Activated CD4-positive, alpha-beta memory T cell treated with anti-CD3 and anti-CD28 coated beads for 36 hours (primary cell): ENCODE results near the gene ATP2A3. TPM values are rescaled to one million over a fixed set of nuclear protein-coding genes. Genes with fewer than 3 reads are reported as not detected.
A peak's percentile ranks its signal among the peaks of the same experiment; 100 is the strongest.

Source experiments
- CTCF ChIA-PET: fragments of 350-600 bp; sonication (Branson Sonifier 250); formaldehyde crosslinking; loops from one replicate; lab custom pipeline; 2021; ENCODE audit warnings: antibody characterized with exemption, inconsistent platforms; lab: Charles Lee
- POLR2A ChIA-PET: fragments of 350-600 bp; sonication (Branson Sonifier 250); formaldehyde crosslinking; loops from one replicate; lab custom pipeline; 2021; ENCODE audit warnings: antibody characterized with exemption; lab: Charles Lee
- DNase-seq: peaks from one replicate; pipeline ENCODE4 v3.0.0-alpha.2; 2020
- H3K27ac Mint-ChIP-seq: one replicate; pipeline ENCODE4 v1.8.0; 2021; ENCODE audit warnings: mixed read lengths
- H3K27me3 Mint-ChIP-seq: one replicate; pipeline ENCODE4 v1.8.0; 2021; ENCODE audit warnings: mixed read lengths
- H3K36me3 Mint-ChIP-seq: one replicate; pipeline ENCODE4 v1.8.0; 2021; ENCODE audit warnings: mixed read lengths
- H3K4me1 Mint-ChIP-seq: one replicate; pipeline ENCODE4 v1.8.0; 2021; ENCODE audit warnings: low read depth, mixed read lengths
- H3K4me3 Mint-ChIP-seq: one replicate; pipeline ENCODE4 v1.8.0; 2021; ENCODE audit warnings: mild to moderate bottlenecking, mixed read lengths
- H3K9me3 Mint-ChIP-seq: one replicate; pipeline ENCODE4 v1.8.0; 2021; ENCODE audit warnings: mixed read lengths
- intact Hi-C: fragments of 100-400 bp; cut with micrococcal nuclease; formaldehyde crosslinking; loops from one replicate; pipeline ENCODE4 v1.15.1; 2023
- total RNA-seq, 2 experiments: library from RNA; stranded (reverse); gene quantifications; one replicate each; pipeline ENCODE4 v1.2.3, GENCODE V29; 2021

The ATP2A3 gene
- total RNA-seq, 2 experiments from 2014 or later, result 107 to 108 TPM

DNA sequence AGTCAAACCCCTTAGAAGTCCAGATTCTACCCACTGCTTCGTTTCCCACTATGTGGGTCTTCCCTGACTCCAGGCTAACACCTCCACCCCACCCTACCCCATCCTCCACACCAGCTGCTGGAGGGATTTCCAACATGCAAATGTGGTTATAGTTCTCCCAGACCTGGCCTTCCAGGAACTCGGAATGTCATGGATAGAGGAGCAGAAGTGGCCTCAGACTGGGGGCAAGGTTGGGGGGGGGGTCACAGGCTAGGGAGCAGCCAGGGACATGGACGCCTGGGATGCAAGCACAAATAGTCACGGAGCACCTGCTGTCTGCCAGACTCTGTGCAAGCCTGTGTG is 73.4 kb downstream of the ATP2A3 start:
- ChIA-PET POLR2A (no interaction called here), CTCF (interaction anchor here (1.5 to 2.1 kb wide), 2 partner anchors 45 to 47 kb away, joined by 3 to 10 read pairs; partner anchors contain the start of gene NCBP3)
- DNase-seq, result no peak
- intact Hi-C loops, result no loop called here
- H3K27me3 Mint-ChIP-seq, result no peaks in the 10 kb centered on the region
- no peak overlapping the region for H3K27ac Mint-ChIP-seq
- no peak overlapping the region for H3K4me3 Mint-ChIP-seq
- H3K9me3 Mint-ChIP-seq, result no peaks in the 10 kb centered on the region
- H3K4me1 Mint-ChIP-seq, result peaks cover 44% of the 10 kb centered on the region
- H3K36me3 Mint-ChIP-seq, result no peaks in the 10 kb centered on the region

DNA sequence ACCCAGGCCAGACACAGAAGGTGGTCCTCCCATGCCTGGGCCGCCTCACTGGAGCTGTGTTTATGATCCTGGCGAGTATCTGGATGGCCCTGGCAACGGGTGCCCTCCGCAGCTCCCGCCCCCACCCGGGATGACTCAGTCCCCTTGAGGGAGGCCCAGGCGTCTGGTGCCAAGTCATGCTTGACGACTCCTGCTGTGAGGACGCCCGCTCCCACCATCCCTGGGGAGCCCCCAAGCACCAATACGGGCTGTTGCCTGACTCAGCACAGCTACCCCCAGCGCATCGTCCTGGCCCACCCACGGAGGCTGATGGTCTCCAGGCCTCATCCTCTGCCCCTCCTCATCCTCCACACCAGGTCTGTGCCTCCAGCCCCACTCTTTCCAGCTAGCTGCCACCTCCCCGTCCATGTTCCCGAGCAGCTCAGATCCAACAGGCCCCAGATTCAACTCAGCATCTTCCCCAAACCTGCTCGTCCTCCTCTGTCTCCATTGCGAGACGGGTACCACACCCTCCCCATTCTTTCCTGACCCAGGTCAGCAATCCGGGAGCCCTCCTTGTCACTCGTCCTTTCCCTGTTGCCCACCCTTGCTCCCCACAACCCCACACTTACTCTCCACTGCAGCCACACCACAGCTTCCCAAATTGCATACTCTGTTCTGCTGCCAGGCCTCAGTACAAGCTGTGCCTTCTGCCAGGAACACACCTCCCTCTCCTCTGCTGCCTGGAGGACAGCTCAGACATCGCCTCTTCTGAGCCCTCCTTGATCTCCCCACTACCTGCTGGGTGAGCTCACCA is 74.0 kb downstream of the ATP2A3 start:
- H3K4me3 Mint-ChIP-seq, result no peak overlapping the region
- peaks cover 44% of the 10 kb centered on the region for H3K4me1 Mint-ChIP-seq
- DNase-seq, result peak; percentile 43
- no peak overlapping the region for H3K27ac Mint-ChIP-seq
- ChIA-PET POLR2A (no interaction called here), CTCF (interaction anchor here (1.2 to 2.1 kb wide), 3 partner anchors 27 to 46 kb away, joined by 3 to 10 read pairs (median 5); partner anchors contain the start of gene NCBP3)
- intact Hi-C loops, result no loop called here
- no peaks in the 10 kb centered on the region for H3K36me3 Mint-ChIP-seq
- H3K27me3 Mint-ChIP-seq, result no peaks in the 10 kb centered on the region
- H3K9me3 Mint-ChIP-seq, result no peaks in the 10 kb centered on the region

DNA sequence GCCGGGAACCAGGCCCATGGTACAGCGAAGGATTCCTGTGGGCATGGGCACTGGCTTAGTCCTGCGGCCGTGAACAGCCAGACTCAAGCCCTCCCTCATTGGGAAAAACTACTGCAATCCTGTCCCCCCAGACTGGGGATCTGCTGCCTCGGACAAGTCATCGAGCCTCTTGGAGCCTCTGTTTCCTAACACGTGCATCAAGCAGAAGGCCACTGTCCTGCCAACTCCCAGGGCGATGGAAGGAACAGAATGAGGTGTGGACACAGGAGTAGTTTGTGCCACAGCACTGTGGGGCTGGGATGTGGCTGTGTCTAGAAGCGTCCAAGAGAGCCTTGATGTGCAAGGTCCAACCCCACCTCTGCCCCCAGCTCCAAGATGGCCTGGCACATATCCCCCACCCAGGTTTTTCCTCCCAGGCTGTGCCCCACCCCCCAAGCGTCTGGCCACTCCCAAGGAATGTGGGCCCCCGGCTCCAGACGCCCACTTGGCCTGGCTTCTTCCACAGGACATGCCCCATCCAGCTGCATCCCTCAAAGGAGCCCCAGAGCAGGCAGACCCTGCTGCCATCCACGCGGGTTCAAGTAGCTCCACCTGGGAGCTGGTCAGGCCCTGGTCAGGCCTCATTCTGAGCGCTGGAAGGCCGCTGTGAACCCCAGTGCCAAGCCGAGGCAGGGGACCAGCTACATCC is 74.8 kb downstream of the ATP2A3 start:
- peaks cover 44% of the 10 kb centered on the region for H3K4me1 Mint-ChIP-seq
- CTCF ChIA-PET, result interaction anchor here (1.2 to 2.1 kb wide), 3 partner anchors 26 to 46 kb away, joined by 3 to 10 read pairs (median 5); partner anchors contain the start of gene NCBP3
- H3K4me3 Mint-ChIP-seq, result no peak overlapping the region
- DNase-seq, result no peak
- POLR2A ChIA-PET, result no interaction called here
- no peaks in the 10 kb centered on the region for H3K27me3 Mint-ChIP-seq
- no peak overlapping the region for H3K27ac Mint-ChIP-seq
- no peaks in the 10 kb centered on the region for H3K9me3 Mint-ChIP-seq
- intact Hi-C loops, result no loop called here
- H3K36me3 Mint-ChIP-seq, result no peaks in the 10 kb centered on the region

DNA sequence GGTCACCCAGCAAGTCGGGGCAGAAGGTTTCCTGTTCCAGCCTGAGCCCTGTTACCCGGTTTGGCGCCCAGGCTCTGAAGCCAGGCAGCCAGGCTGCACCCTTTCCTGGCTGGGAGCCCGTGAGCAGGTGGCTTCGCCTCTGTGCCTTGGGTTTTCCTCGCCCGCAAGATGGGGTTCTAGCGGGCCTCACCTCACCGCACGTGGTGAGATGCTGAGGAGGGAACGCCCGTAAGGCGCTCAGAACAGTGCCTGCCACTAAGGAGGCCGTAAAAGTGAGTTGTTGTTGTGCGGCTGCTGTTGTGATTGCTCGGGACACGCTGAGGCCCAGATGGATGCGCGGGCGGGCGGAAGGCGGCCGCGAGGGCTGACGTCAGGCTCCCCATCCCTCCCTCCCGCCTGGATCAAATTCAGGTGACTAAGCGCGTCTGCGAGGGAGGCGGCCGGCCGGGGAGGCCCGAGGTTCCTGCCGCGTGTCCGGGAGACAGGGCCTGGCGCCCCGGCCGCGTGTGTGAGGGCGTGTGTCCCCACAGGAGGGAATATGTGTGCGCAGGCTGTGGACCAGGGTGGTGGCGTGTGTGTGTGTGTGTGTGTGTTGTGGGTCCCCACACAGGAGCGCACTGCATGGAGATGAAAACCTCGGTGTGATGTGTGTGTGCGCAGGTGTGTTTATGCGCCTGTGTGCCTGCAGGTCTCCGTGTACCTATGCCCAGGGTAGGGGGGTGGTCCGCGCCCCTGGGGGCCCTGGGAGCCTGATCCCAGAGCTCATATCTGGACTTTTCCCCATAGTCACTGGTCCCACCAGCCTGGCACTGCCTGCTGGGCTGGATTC is 75.7 kb downstream of the ATP2A3 start:
- POLR2A ChIA-PET, result no interaction called here
- no peak overlapping the region for H3K4me3 Mint-ChIP-seq
- no peaks in the 10 kb centered on the region for H3K9me3 Mint-ChIP-seq
- no peak overlapping the region for H3K27ac Mint-ChIP-seq
- peaks cover 38% of the 10 kb centered on the region for H3K4me1 Mint-ChIP-seq
- H3K27me3 Mint-ChIP-seq, result no peaks in the 10 kb centered on the region
- CTCF ChIA-PET, result no interaction called here
- H3K36me3 Mint-ChIP-seq, result no peaks in the 10 kb centered on the region
- DNase-seq, result no peak
- intact Hi-C loops, result no loop called here

DNA sequence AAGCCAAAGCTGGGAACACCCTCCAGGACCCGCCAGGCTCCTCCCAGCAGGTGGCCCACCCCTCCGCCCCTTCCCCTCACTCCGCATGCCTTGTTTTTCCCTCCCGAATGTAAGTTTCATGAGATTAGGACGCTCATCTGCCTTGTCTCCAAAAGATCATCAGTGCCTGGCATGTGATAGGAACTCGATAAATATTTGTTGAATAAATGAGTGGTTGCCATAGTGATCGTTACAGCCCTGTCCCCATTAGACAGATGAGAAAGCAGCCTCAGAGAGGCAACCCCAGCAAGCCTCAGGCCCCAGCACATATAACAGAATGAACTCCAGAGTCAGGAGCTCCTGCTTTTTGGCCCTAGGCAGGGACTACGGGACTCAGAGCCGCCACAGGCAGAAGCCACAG is 76.4 kb downstream of the ATP2A3 start:
- H3K4me1 Mint-ChIP-seq, result peaks cover 35% of the 10 kb centered on the region
- H3K4me3 Mint-ChIP-seq, result no peak overlapping the region
- H3K9me3 Mint-ChIP-seq, result no peaks in the 10 kb centered on the region
- H3K27ac Mint-ChIP-seq, result no peak overlapping the region
- no peaks in the 10 kb centered on the region for H3K36me3 Mint-ChIP-seq
- no peak for DNase-seq
- ChIA-PET CTCF (no interaction called here), POLR2A (no interaction called here)
- no peaks in the 10 kb centered on the region for H3K27me3 Mint-ChIP-seq
- intact Hi-C loops, result no loop called here

DNA sequence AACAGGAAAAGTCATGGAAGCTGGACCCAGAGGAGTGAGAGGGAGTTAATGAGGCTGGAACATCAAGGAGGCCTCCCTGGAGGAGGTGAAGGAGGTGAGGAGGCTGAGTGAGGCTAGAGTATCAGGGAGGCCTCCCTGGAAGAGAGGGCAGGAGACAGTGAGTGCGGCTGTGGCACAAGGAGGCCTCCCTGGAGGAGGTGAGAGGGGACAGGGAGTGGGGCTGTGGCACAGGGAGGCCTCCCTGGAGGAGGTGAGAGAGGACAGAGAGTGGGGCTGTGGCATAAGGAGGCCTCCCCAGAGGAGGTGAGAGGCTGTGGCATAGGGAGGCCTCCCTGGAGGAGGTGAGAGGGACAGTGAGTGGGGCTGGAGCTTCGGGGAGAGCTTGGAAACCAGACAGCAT is 76.8 kb downstream of the ATP2A3 start:
- Mint-ChIP-seq H3K27ac (peak overlapping the region; percentile 47), H3K9me3 (no peaks in the 10 kb centered on the region), H3K4me3 (no peak overlapping the region), H3K4me1 (peaks cover 35% of the 10 kb centered on the region), H3K27me3 (no peaks in the 10 kb centered on the region), H3K36me3 (no peaks in the 10 kb centered on the region)
- ChIA-PET CTCF (no interaction called here), POLR2A (no interaction called here)
- DNase-seq, result no peak
- intact Hi-C loops, result no loop called here

DNA sequence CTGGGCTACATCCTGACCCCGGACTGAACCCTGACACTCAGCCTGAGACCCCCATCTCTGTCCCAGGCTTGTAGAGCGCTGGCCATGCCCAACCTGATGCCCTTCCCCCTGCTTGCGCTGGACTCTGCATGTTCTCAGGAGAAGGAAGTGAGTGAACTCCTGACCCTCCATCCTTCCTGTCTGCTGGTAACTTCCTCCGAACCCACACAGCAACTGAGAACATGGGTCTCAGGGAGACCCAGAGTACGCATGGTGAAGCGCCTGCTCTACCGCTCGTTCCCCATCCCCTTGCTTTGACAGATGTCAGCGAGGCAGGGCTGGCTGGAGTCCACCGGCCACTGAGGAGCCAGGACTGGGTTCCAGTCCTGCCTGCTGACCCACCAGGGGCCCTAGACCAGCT is 77.5 kb downstream of the ATP2A3 start:
- Mint-ChIP-seq H3K36me3 (no peaks in the 10 kb centered on the region), H3K27ac (peak overlapping the region; percentile 47), H3K27me3 (no peaks in the 10 kb centered on the region), H3K4me3 (no peak overlapping the region), H3K9me3 (no peaks in the 10 kb centered on the region), H3K4me1 (peaks cover 31% of the 10 kb centered on the region)
- ChIA-PET CTCF (no interaction called here), POLR2A (no interaction called here)
- DNase-seq, result peak; percentile 22
- intact Hi-C loops, result no loop called here

DNA sequence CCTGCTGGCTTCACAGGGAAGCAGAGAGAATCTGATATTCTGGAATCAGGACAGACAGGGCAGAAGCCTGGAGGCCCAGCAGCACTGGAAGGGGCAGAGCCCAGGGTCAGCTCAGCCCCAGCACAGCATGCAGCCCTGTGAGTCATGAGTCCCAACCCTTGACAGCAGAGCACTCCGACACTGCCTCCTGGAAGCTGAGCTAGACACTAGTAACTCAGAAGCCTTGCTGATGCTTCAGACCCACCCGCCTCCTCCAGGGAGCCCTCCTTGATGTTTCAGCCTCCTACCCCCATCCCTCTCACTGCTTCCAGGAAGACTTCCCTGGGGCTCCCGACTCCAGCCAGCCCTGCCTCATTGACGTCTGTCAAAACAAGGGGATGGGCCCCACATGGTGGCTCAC is 78.3 kb downstream of the ATP2A3 start:
- Mint-ChIP-seq H3K4me1 (peaks cover 24% of the 10 kb centered on the region), H3K27ac (no peak overlapping the region), H3K4me3 (no peak overlapping the region), H3K27me3 (no peaks in the 10 kb centered on the region), H3K36me3 (no peaks in the 10 kb centered on the region), H3K9me3 (no peaks in the 10 kb centered on the region)
- intact Hi-C loops, result no loop called here
- DNase-seq, result no peak
- CTCF ChIA-PET, result no interaction called here
- POLR2A ChIA-PET, result no interaction called here

DNA sequence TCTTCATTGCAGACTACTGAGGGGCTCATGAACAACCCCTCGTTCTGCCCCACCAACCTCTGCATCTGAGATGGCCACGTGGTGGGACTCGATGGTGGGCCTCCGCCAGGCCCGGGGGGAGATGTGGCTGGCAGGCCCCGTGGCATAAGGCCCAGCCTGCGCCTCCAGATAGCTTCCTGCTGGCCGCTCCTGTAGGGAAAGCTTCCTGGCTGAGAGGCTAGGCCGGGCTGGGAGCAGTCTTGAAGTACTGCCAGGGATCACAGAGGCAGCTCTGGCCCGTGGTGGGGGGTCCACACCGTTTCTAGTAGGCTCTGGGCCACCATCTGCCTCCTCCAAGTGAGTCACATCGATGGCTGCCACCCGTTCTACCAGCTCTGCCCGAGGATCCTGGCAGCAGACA is 79.0 kb downstream of the ATP2A3 start:
- no peak for DNase-seq
- no peak overlapping the region for H3K27ac Mint-ChIP-seq
- H3K27me3 Mint-ChIP-seq, result no peaks in the 10 kb centered on the region
- H3K36me3 Mint-ChIP-seq, result no peaks in the 10 kb centered on the region
- H3K4me1 Mint-ChIP-seq, result peaks cover 20% of the 10 kb centered on the region
- ChIA-PET POLR2A (no interaction called here), CTCF (no interaction called here)
- H3K4me3 Mint-ChIP-seq, result no peak overlapping the region
- intact Hi-C loops, result no loop called here
- H3K9me3 Mint-ChIP-seq, result no peaks in the 10 kb centered on the region

DNA sequence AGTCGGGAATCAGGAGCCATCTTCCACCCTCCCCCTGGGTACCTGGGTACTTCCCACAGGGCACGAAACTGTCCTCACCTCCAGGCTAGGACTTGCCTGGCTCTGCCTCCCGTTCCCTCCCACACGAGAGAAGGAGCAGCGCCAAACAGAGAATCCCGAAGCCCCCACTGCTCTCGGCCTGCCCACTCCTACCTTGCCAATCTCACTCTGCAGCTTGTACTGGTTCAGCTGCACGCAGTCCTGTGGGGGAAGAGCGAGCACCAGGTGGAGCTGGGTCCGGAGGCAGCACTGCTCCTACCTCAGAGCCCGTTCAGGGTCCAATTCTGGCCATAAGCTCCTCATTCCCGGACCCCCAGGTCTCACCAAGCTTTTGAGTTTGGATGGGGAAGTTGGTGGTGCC is 80.0 kb downstream of the ATP2A3 start:
- no peak for DNase-seq
- H3K27ac Mint-ChIP-seq, result no peak overlapping the region
- POLR2A ChIA-PET, result no interaction called here
- H3K9me3 Mint-ChIP-seq, result no peaks in the 10 kb centered on the region
- no peaks in the 10 kb centered on the region for H3K27me3 Mint-ChIP-seq
- H3K36me3 Mint-ChIP-seq, result no peaks in the 10 kb centered on the region
- intact Hi-C loops, result no loop called here
- peaks cover 17% of the 10 kb centered on the region for H3K4me1 Mint-ChIP-seq
- H3K4me3 Mint-ChIP-seq, result no peak overlapping the region
- CTCF ChIA-PET, result no interaction called here

DNA sequence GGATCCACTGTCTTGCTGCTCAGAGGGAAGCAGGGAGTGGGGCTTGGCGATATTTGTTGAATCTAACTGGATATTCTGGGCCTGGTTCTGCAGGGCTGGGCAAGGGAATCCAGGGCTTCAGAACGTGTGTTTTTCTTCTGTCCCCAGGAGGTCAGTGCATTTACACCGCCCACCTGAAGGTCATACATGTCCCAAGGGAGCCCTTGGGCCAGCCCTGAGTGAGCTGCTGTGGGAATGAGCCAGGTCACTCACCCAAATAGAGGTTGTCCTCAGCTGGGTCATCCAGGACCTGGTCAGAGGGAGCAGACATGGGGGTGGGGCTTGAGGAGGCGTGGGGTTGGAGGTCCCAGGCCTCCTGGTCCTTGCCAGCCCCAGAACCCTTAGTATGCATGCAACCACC is 82.0 kb downstream of the ATP2A3 start:
- H3K9me3 Mint-ChIP-seq, result no peaks in the 10 kb centered on the region
- H3K4me1 Mint-ChIP-seq, result peaks cover 11% of the 10 kb centered on the region
- no peak overlapping the region for H3K4me3 Mint-ChIP-seq
- H3K27me3 Mint-ChIP-seq, result no peaks in the 10 kb centered on the region
- intact Hi-C loops, result no loop called here
- DNase-seq, result no peak
- H3K36me3 Mint-ChIP-seq, result no peaks in the 10 kb centered on the region
- H3K27ac Mint-ChIP-seq, result no peak overlapping the region
- ChIA-PET POLR2A (no interaction called here), CTCF (no interaction called here)

DNA sequence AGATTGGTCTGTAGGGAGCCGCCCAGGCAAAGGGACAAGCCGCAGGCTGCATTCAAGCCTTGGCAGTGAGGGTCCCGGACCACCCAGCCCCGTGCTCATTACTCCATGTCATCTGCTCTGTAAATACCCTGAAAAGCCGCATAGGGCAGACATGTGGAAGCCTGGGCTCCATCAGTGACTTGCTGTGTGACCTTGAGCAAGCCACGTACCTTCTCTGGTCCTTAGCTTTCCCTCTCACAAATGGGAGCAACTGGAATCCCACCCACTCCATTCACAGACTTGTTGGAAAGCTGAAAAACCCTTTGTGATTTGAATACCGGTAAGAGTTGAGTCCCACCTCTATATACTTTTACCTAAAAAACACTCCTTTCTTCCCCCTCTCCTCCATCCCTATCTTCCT is 83.3 kb downstream of the ATP2A3 start:
- no peak overlapping the region for H3K27ac Mint-ChIP-seq
- CTCF ChIA-PET, result no interaction called here
- DNase-seq, result no peak
- H3K9me3 Mint-ChIP-seq, result no peaks in the 10 kb centered on the region
- intact Hi-C loops, result no loop called here
- no peak overlapping the region for H3K4me3 Mint-ChIP-seq
- no peaks in the 10 kb centered on the region for H3K36me3 Mint-ChIP-seq
- POLR2A ChIA-PET, result no interaction called here
- H3K4me1 Mint-ChIP-seq, result no peaks in the 10 kb centered on the region
- no peaks in the 10 kb centered on the region for H3K27me3 Mint-ChIP-seq
